HG03060 (cell line): ENCODE data around the gene UST.
"Not testable (repeated sequence)": the region's sequence is repeated elsewhere in the genome, so short reads cannot be mapped to it uniquely, and the experiment has no call there.

Experiments
- ATAC-seq: cut with Tn5 transposase; IDR thresholded peaks from one replicate; pipeline ENCODE4 v1.9.1; 2021; ENCODE audit warnings: low read depth, moderate number of reproducible peaks; ENCODE audit not compliant: unreplicated experiment

Gene UST

DNA sequence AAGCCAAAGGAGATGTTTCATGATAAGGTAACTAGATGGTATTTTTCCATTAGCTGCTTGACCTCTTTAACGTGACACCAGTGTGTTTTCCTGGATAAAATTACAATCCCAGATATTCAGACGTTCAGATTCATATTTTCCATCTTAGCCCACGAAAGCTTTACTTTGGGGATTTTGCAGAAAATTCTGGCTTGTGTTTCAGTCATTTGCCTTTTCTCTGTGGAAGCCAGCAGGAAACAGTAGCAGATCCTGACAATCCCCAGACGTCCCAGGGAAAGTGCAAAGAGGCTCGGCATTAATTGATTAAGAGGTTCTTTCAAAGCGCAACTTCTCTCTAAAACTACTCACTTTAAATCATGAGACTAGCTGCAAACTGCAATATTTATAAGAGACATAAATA, 243.6 kb downstream of the UST start:
- no peak for ATAC-seq

DNA sequence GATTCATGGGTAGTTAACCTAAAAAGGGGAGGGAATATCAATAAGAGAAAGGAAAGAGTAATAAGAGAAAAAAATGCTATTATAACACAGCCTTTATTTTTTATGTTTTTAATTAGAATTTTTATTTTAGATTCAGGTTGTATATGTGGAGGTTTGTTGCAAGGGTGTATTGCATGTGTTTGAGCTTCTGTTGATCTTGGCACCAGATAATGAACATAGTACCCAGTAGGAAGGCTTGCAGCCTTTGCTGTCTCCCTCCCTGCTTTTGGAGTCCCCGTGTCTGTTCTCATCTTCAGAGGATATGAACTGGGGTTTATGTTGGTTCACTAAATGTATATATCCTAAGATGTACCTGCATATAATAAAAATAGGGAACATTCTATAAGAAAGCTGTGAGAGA, 250.0 kb downstream of the UST start:
- ATAC-seq: no peak

DNA sequence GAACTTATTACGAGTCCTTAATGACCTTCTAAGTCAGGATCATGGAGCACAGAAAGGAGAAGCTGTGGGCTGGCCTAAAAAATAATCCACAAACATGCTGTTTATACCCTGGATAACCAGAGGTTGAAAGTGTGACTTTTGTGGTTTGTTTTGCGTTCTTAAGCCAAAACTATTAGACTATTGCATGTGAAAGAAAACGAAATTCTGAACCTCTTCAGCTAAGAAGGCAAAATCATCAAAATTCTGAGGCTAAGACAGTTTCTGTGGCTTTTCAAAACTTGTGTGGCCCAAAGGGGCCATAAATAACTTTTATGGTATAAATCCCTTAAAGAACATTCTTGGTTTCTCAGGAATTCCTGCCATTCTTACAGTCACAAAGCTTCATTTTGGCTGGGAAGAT, 251.0 kb downstream of the UST start:
- no peak for ATAC-seq

DNA sequence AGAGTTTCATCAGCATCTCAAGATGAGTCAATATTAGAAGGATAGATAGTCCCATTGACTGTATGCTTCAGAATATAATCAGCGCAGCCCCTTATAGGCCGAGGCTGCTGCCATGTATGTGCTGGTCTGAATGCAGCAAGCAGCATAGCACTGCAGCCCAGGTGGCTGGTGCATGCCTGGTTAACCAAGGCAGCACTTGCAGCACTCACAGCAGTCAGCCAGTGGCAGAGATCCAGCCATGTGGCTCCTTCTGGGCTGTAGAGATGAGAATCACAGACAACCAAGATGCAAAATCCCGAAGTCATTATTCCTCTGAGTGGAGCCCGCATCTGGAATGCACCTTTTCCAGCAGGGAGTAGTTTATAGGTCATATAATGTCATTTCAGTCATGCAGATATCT, 251.9 kb downstream of the UST start:
- no peak for ATAC-seq

DNA sequence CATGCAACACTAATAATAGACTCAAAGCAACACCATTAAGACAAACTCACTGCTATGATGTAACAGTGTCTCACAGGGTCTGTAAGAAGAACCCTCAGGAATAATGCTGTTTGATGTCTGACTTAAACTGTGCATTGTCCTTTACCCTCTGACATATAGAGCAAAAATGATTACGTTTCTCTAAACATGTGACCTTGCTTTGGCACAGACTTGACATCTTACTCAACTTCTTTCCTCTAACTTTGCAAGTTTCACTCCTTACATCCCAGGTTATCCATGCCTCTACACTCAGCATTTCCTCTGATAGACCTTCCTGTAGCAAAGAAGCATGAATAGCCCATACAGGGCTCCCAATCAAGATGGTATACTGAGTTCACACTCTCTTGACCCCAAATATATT, 252.7 kb downstream of the UST start:
- no peak for ATAC-seq

DNA sequence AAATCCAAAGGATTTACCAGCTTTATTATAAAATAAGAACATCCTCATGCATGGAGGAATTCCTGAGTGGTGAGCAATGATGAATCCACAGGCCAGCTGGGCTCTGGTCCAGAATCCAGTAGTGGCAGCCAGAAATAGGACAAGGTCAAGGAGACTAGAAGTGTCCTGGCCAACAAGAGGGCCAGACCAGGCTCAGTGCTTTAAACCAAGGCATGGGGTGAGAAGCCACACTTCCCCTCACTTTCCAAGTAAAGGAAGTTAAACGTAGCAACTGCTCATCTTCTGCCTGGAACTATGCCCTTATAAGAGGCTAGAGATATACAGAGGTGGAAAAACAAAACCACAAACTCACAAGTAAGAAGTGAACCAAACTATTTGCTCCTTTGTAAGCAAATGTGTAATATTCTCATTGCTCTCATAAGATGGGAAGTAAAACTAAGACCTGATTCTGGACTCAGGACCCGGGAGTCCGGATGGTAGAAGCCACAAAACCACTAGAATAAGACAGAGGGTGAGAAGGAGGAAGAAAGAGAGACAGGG, 253.2 kb downstream of the UST start:
- ATAC-seq: no peak

DNA sequence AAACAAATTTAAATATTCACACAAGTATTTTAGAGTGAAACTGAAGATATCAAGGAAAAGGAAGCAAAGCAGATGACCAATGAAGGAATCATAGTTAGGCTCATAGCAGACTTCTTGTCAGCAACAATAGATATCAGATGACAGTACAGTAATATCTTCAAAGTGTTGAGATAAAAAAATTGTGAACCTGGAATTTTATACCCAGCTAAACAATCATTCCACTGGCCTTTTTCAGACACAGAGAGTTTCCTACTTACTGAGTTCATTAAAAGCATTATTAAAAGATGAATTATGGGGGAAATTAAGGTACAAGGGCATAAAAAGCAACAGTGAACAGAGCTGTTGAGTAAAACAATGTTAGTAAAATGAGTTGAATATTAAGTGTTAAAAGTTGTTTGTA, 254.6 kb downstream of the UST start:
- no peak for ATAC-seq

DNA sequence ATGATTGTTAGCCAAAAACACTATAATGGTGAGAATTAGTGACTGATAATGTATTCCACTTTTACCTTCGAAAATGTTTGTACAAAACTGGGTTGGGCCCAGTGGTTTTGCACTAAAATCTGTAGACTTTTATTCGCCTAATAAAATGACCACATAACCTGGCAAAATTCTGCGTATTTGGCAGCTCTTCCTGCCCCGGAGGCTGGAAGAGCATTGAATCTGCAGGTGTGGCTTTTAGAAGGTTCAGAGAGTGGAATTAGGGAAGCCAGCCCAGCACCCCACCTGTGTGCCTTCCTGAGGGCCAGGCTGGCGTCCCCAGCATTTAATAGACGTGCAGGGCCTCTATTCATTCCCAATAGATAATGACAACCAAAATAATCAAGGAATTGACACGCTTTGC, 256.7 kb downstream of the UST start:
- ATAC-seq: no peak

DNA sequence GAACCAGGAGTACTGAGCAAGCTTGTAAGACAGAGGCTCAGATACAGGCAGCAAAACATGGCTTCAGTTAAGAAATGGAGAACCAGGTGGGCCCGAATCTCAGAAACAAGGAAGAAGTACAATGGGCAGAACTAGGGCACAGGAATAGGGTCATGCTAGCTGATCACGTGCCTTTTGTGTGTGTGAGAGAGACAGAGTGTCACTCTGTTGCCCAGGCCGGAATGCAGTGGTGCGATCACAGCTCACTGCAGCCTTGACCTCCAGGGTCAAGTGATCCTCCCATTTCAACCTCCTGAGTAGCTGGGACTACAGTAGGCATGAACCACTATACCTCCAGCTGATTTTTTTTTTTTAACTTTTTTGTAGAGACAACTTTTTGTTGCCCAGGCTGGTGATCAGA, 257.8 kb downstream of the UST start:
- ATAC-seq: no peak

DNA sequence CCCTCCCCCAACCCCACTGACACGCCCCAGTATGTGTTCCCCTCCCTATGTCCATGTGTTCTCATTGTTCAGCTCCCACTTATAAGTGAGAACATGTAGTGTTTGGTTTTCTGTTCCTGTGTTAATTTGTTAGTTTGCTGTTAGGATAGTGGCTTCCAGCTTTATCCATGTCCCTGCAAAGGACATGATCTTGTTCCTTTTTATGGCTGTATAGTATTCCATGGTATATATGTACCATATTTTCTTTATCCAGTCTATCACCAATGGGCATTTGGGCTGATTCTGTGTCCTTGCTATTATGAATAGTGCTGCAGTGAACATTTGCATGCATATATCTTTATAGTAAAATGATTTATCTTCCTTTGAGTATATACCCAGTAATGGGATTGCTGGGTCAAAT, 259.4 kb downstream of the UST start:
- not testable (repeated sequence) for ATAC-seq

DNA sequence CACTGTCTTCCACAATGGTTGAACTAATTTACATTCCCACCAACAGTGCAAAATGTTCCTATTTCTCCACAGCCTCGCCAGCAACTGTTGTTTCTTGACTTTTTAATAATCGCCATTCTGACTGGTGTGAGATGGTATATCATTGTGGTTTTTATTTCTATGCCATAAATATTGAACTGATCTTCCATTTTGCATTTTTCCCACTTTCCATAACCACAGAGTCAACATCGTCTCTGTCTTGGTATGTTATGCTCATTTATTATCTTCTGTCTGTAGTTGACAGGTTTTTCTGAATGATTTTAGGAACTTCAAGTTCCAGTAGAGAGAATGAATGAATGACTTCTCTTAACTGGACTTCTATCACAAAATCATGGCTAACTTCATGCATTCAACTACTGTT, 259.8 kb downstream of the UST start:
- ATAC-seq: no peak

DNA sequence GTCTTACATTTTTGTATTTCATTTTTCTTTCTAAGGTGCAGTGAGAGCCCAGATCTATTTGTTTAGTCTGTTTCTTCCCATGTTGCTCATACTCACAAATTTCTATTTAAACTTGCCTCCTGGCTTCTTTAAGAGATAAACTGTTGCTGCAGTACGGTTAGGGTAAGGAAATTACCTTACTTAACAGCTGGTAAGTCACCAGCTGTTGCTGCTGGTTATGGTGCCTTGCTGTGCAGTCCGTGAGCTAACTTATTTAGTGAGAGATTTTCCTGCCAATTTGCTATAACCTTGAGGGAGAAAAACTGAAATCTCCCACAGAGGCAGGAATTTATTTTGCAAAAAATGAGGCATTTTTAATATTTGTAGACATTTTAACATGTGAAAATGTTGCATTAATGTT, 261.0 kb downstream of the UST start:
- ATAC-seq: no peak

DNA sequence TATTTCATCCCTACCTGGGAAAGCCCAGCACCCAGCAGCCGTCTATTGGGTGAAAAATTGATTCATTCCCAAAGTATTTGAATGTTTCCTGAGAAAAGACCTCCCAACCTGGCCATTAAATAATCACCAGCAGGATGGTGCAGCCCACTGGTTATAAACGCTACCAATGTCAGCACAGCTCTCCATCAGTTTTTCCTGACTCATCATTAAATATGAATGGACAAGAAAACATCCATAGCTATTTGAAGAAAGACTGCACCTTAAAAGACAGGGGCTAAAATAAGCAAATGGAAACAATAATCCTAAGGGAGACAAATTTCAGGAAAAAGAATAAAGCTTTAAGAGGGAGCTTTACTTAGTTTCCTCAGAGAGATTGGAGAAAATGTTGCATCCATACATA, 261.9 kb downstream of the UST start:
- no peak for ATAC-seq

DNA sequence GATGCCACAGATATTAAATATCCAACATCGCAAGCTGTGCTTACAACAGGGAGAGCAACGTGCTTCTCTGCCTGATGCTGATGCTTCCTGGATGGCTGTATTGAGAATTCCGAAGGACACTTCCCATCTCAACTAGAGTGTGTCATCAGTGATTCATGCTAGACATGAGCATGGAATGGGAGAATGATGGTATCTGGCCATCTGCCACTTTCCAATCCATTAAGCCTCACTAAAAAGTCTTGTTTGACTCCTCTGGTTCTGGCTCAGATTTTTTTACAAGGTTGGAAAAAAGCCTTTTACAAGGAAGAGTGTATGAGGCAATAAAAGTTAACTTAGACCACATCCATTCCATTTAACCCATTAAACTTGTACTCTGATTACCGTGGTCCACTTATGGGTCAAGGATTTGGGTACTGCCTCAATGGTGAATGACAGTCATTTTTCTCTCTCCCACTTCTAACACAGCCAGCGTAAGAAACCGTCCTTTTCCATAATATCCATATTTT, 265.3 kb downstream of the UST start:
- no peak for ATAC-seq

DNA sequence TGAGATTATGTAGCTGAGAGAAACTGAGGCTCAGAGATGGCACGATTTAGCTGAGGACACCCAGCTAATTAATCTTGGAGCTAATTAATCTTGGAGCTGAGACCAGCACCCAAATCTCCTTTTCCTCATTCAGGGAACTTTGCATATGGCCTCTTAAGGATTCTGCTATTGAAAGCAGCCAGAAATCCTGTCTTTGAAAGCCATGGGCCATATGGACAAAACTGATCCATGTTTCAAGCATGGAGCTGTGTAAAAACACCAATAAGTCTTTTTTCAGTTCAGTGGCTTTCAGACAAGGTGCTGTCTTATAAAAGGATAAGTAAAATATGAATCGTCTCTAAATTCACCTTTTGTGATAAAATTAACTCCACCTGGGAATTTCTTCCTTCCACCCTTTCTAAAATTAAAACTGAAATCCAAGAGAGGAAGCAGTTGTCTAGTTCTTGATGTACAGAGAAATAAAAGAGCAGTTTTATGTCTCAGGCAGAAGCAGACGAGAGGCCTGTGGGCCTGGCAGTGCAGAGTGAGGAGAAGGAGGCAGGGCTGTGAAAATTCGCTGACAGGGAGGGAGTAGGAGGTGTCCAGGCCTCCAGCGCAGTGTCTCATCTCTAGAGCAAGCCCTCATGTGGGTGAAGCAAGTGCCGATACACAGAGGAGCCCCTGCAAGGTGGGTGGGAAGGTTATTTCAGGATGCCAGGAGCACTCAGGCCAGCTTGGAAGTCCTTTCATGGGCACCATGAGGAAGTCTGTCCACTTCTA, 266.9 kb downstream of the UST start:
- no peak for ATAC-seq

DNA sequence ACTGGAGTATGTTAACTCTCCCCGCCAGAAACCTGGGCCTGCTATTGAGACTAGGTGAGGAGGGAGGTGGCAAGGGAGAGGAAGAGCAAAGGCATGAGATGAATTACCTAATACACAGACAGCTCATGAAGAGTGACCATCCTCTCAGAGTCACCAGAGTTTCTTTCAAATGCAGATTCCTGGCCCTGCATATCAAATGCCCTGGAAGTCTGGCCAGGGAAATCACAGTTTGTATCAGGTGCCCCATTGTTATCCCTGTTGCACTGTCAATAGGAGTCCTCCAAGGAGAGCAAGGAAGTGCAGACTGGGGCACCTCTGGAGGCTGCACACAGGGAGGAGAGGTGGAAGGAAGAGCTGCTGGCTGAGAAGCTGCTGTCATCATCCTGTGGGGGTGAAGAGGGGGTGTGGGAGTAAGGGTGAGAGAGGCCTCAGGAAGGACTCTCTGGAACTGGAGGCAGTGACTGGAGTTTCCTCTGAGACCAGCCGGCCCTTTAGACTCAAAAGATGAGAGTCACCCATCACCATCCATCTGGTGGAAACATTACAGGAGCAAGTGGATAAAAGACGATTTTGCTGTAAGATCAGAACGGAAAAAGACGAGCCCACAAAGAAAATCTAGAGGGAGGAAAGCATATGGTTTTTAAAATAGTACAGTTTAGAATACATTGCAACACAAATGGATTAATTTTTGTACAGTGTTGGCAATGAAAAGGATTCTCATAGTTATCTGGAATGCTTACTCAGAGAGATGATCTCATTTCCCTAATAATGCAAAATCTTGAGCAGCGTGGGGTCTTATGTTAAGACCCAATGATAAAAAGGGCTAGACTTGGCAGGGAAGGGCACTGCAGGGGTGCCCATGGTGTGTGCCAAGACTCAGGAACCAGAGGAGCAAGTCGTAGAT, 268.1 kb downstream of the UST start:
- no peak for ATAC-seq

DNA sequence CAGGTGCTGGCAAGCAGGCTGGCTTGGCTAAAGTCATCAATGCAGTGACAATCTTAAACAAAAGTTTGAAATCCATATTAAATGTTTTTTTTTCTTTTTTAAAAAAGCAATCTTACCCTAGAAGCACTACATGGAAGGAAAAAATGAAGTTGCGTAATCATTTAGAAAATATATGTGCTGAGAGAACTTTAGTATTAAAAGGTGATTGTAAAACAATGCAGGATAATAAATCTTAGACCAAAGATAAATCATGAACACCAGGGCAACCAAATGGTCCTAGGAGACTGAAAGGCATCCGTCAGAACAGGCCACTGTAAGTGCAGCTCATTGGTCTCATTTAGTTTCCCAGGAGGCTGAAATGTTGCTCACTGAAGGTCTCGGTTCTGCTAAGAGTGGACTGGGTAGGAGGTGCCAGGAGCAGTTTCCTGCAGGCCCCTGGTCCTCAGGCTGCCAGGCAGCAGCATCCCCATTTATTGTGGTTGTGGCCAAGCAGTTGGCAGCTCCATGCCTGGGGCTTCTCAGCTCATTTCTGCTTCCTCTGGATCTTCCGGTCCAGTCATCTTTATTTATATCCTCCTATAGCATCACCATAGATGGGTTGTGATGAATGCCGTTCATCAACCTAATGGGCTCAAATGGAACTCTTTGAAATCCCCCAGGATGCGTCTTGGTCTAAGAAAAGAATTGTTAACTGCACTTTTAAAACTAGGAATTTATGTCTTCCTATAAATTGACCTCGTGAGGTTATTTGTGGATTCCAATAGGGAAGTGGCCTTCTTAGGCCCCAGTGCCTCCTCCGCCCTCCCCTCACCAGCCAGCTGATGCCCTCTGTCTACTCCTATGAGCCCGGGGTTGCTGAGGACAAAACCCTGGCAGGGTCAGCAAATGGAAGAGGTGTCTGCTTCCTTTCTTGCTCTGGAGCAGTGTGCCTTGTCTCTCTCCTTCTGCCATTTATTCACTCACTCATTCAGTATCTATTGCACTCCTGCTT, 269.0 kb downstream of the UST start:
- no peak for ATAC-seq

DNA sequence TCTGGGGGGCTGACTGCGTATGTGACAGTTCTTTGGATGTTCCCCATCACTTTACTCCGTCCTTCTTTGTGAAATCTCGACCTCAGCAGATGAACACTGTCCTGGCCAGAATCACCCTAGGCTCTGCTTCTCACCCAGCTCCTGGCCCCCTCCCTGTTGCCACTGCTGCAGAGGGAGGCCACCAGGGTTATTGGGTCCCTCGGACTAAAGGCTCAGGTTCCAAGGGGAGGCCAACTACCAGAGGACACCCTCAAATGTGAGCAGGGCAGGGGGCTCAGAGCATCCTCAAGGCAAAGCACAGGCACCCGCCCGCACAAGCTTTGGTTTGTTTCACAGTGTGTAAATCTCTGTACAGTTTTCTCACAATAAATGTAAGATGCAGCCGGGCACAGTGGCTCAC, 269.9 kb downstream of the UST start:
- no peak for ATAC-seq

DNA sequence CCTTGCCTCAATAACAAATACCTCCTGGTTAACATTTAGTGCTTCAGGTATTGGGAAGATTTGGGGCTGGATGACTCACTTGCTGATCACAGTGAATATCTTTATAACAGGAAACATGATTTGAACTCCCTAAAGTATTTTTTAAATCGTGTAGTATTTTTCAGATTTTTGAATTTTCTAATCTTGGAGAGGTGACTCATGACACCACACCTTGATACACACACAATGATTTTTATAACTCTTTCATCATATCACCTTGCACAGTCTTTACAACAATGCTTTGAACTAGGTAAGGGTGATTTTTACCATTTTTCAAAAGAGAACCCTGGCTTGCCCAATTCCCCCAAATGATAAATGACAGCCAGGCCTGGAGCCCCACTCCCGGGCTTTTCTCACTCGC, 273.5 kb downstream of the UST start:
- no peak for ATAC-seq

DNA sequence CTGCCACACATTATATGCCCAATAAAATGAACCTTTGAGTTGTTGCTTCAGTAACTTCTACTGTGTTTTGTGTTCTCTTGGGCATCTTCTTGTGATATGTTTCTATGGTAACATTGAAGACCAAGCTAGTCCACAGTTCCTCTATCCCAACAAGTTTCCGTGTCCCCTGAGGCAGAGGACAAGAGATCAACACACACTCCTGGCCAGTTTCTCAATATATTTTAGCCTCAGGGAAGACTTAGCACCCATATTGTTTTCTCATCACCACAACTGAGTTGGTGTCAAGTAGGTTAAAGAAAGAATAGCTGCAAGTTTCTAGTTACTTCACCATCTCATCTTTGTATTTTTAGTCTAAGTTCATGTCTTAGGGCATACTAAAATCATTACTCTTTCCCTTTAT, 277.5 kb downstream of the UST start:
- no peak for ATAC-seq
